CD4-positive, alpha-beta T cell treated with Interleukin-15 for 4 hours (primary cell): ENCODE measurements around the gene CEP170.
"Not testable (repeated sequence)": the region's sequence is repeated elsewhere in the genome, so short reads cannot be mapped to it uniquely, and the experiment has no call there.

Experiments
- DNase-seq: peaks from one replicate; pipeline ENCODE4 v3.0.0-alpha.2; 2020; ENCODE audit warnings: low spot score

The CEP170 gene

GRCh38 chr1:243233908-243234307 lies 21.2 kb downstream of the CEP170 start:
- DNase-seq: no peak

GRCh38 chr1:243230914-243231313 lies 24.2 kb downstream of the CEP170 start:
- no peak for DNase-seq

GRCh38 chr1:243229526-243229925 lies 25.6 kb downstream of the CEP170 start:
- no peak for DNase-seq

GRCh38 chr1:243227622-243228021 lies 27.5 kb downstream of the CEP170 start:
- DNase-seq: no peak

- no peak for DNase-seq
These were observed 37.0 kb downstream of the CEP170 start for GRCh38 chr1:243218059-243218458.

- DNase-seq: no peak
These were observed 37.7 kb downstream of the CEP170 start for GRCh38 chr1:243217349-243217748.

- no peak for DNase-seq
These were observed 38.3 kb downstream of the CEP170 start for GRCh38 chr1:243216741-243217140.

GRCh38 chr1:243215276-243215875 lies 39.7 kb downstream of the CEP170 start:
- not testable (repeated sequence) for DNase-seq

- DNase-seq: no peak
These were observed 41.9 kb downstream of the CEP170 start for GRCh38 chr1:243213045-243213787.

- DNase-seq: not testable (repeated sequence)
These were observed 43.1 kb downstream of the CEP170 start for GRCh38 chr1:243211984-243212383.

- DNase-seq: not testable (repeated sequence)
These were observed 50.0 kb downstream of the CEP170 start for GRCh38 chr1:243205026-243205501.

GRCh38 chr1:243204336-243204735 lies 50.7 kb downstream of the CEP170 start:
- not testable (repeated sequence) for DNase-seq

GRCh38 chr1:243203196-243203595 lies 51.9 kb downstream of the CEP170 start:
- DNase-seq: not testable (repeated sequence)

- not testable (repeated sequence) for DNase-seq
These were observed 53.8 kb downstream of the CEP170 start for GRCh38 chr1:243201316-243201715.

- not testable (repeated sequence) for DNase-seq
These were observed 57.6 kb downstream of the CEP170 start for GRCh38 chr1:243197524-243197923.

- not testable (repeated sequence) for DNase-seq
These were observed 61.8 kb downstream of the CEP170 start for GRCh38 chr1:243193330-243193729.

- DNase-seq: not testable (repeated sequence)
These were observed 68.7 kb downstream of the CEP170 start for GRCh38 chr1:243186201-243186995.

GRCh38 chr1:243184787-243185186 lies 70.3 kb downstream of the CEP170 start:
- DNase-seq: not testable (repeated sequence)

GRCh38 chr1:243183661-243184060 lies 71.4 kb downstream of the CEP170 start:
- not testable (repeated sequence) for DNase-seq

- DNase-seq: not testable (repeated sequence)
These were observed 71.9 kb downstream of the CEP170 start for GRCh38 chr1:243183176-243183575.

- no peak for DNase-seq
These were observed 75.4 kb downstream of the CEP170 start for GRCh38 chr1:243179720-243180119.

GRCh38 chr1:243177792-243178191 lies 77.3 kb downstream of the CEP170 start:
- not testable (repeated sequence) for DNase-seq
